CD14-positive monocyte (primary cell): Measurements from ENCODE around the gene GMPR. TPM values are rescaled to one million over a fixed set of nuclear protein-coding genes. Genes with fewer than 3 reads are reported as not detected.

ENCODE experiments used
- DNase-seq, 3 donors: peaks; one replicate each; pipeline ENCODE4 v3.0.0-alpha.2; 2011 to 2022
- H2AFZ ChIP-seq: 2 replicates; pipeline ENCODE4 v1.6.0; 2012; ENCODE audit warnings: mild to moderate bottlenecking, low read depth, low read length, inconsistent platforms; ENCODE audit not compliant: insufficient read depth, poor library complexity, severe bottlenecking
- H3K27ac ChIP-seq, 2 donors: 1 replicate in 1 of 2; 2 replicates in 1 of 2; pipeline ENCODE4 v1.5.1; 2012 to 2013; ENCODE audit warnings: low read length in 2 of 2, control low read depth in 1 of 2, inconsistent platforms in 1 of 2, low read depth in 1 of 2, mild to moderate bottlenecking in 1 of 2
- H3K27me3 ChIP-seq, 2 donors: one replicate each; pipeline versions ENCODE4 v1.6.0 to v1.6.1; 2011 to 2013; ENCODE audit warnings: low read length in 2 of 2; ENCODE audit not compliant: control insufficient read depth in 2 of 2, insufficient read depth in 2 of 2
- H3K36me3 ChIP-seq, 2 donors: replicated peaks in 1 of 2; 1 replicate in 1 of 2; 2 replicates in 1 of 2; pipeline versions ENCODE4 v1.5.1 to v1.6.1; 2012 to 2013; ENCODE audit warnings: low read length in 2 of 2, control low read depth in 1 of 2, inconsistent platforms in 1 of 2, mild to moderate bottlenecking in 1 of 2; ENCODE audit not compliant: insufficient read depth in 2 of 2, control insufficient read depth in 1 of 2
- H3K4me1 ChIP-seq, 2 donors: 1 replicate in 1 of 2; 2 replicates in 1 of 2; pipeline versions ENCODE4 v1.5.1 to v1.6.1; 2012 to 2013; ENCODE audit warnings: low read length in 2 of 2, control low read depth in 1 of 2, inconsistent platforms in 1 of 2, mild to moderate bottlenecking in 1 of 2, moderate library complexity in 1 of 2; ENCODE audit not compliant: insufficient read depth in 2 of 2, control insufficient read depth in 1 of 2
- H3K4me2 ChIP-seq: replicated peaks from 2 replicates; pipeline ENCODE3; 2012; ENCODE audit warnings: low read length, moderate library complexity, mild to moderate bottlenecking; ENCODE audit not compliant: poor library complexity, severe bottlenecking; ENCODE audit errors: extremely low read depth
- H3K4me3 ChIP-seq, 3 experiments: fragments of 200-600 bp in 1 of 3; sonication (generic) in 1 of 3; replicated peaks in 1 of 3; 1 replicate in 2 of 3; 2 replicates in 1 of 3; pipeline ENCODE4 v1.5.1; 2011 to 2013; ENCODE audit warnings: low read length in 3 of 3, mild to moderate bottlenecking in 3 of 3, control low read depth in 2 of 3, low read depth in 2 of 3, inconsistent platforms in 1 of 3, moderate library complexity in 1 of 3
- H3K79me2 ChIP-seq: 2 replicates; pipeline ENCODE4 v1.6.0; 2012; ENCODE audit warnings: mild to moderate bottlenecking, control low read depth, inconsistent platforms, low read length, moderate library complexity; ENCODE audit not compliant: insufficient read depth
- H3K9ac ChIP-seq: 2 replicates; pipeline ENCODE4 v1.6.0; 2017; ENCODE audit warnings: low read length, mild to moderate bottlenecking; ENCODE audit not compliant: insufficient read depth, poor library complexity, severe bottlenecking
- H3K9me3 ChIP-seq, 2 donors: replicated peaks in 1 of 2; 1 replicate in 1 of 2; 2 replicates in 1 of 2; pipeline versions ENCODE4 v1.5.1 to v1.6.1; 2012 to 2013; ENCODE audit warnings: low read length in 2 of 2, control low read depth in 1 of 2; ENCODE audit not compliant: control insufficient read depth in 1 of 2, insufficient read depth in 1 of 2
- H4K20me1 ChIP-seq: 2 replicates; pipeline ENCODE4 v1.6.0; 2012; ENCODE audit warnings: mild to moderate bottlenecking, low read length, control low read depth, moderate library complexity; ENCODE audit not compliant: insufficient read depth
- H3K27ac Mint-ChIP-seq, 7 donors: one replicate each; pipeline ENCODE4 v1.8.0; 2020; ENCODE audit warnings: mild to moderate bottlenecking in 7 of 7, mixed read lengths in 7 of 7, moderate library complexity in 6 of 7, inconsistent platforms in 2 of 7
- H3K27me3 Mint-ChIP-seq, 3 donors: one replicate each; pipeline ENCODE4 v1.8.0; 2021 to 2022; ENCODE audit warnings: low read depth in 3 of 3, mild to moderate bottlenecking in 3 of 3, mixed read lengths in 3 of 3, moderate library complexity in 3 of 3, inconsistent platforms in 1 of 3
- H3K36me3 Mint-ChIP-seq, 2 donors: one replicate each; pipeline ENCODE4 v1.8.0; 2020; ENCODE audit warnings: mixed read lengths in 2 of 2, inconsistent platforms in 1 of 2, mild to moderate bottlenecking in 1 of 2
- H3K4me1 Mint-ChIP-seq: one replicate; pipeline ENCODE4 v1.8.0; 2020; ENCODE audit warnings: mild to moderate bottlenecking, mixed read lengths
- H3K4me3 Mint-ChIP-seq, 2 donors: one replicate each; pipeline ENCODE4 v1.8.0; 2020; ENCODE audit warnings: mild to moderate bottlenecking in 2 of 2, mixed read lengths in 2 of 2, moderate library complexity in 1 of 2
- H3K9me3 Mint-ChIP-seq, 7 donors: one replicate each; pipeline ENCODE4 v1.8.0; 2020 to 2022; ENCODE audit warnings: mixed read lengths in 7 of 7, mild to moderate bottlenecking in 6 of 7, moderate library complexity in 6 of 7, inconsistent platforms in 2 of 7
- WGBS: methylation state at CpG from one replicate; pipeline ENCODE4 v1.1.5; 2013; ENCODE audit warnings: missing lambda C conversion rate; ENCODE audit not compliant: insufficient coverage; 5-methylcytosine and 5-hydroxymethylcytosine counted together
- intact Hi-C, 2 donors: fragments of 100-400 bp; cut with micrococcal nuclease; formaldehyde crosslinking; loops; one replicate each; pipeline versions ENCODE4 v1.15.0 to v1.15.1; 2023
- polyA plus RNA-seq, 3 donors: library from polyadenylated mRNA; depleted of rRNA in 1 of 3; unstranded in 2 of 3; stranded (reverse) in 1 of 3; fragments of 300-500 nt in 2 of 3; fragments of >200 nt in 1 of 3; fragmentation: Illumina TruSeq in 2 of 3; gene quantifications; 1 replicate in 2 of 3; 2 replicates in 1 of 3; pipeline ENCODE4 v1.2.3, GENCODE V29; 2012 to 2021
- TF ChIP-seq, protein P1 (sequence below): fragments of 200-600 bp; IDR thresholded peaks from one replicate; pipeline ENCODE4 v1.8.0; 2022; ENCODE audit warnings: antibody characterized with exemption, mild to moderate bottlenecking

The GMPR gene
- polyA plus RNA-seq, 3 donors = 1.9 to 3.8 (median 3.2) TPM

DNA sequence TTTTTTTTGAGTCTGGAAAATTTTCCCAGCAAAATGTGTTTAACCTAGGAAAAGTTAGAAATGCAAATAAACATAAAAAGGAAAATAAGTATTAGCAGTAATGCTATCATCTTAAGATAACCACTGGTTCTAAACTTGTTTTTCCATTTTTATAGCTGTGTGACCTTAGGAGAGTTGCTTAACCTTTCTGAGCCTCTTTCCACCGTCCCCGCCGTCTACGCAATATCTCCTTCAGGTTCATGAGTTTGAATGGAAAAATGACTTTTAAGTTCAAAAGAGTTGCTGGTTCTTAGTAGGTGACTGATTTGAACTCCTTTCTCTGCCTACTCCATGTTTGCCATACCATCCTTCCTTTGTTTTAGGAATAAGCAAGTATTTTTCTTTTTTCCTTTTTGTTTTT, 44.0 kb downstream of the GMPR start:
- no peaks in the 10 kb centered on the region for H3K9me3 ChIP-seq
- no peaks in the 10 kb centered on the region for H3K4me1 Mint-ChIP-seq
- TF ChIP-seq, protein P1, sequence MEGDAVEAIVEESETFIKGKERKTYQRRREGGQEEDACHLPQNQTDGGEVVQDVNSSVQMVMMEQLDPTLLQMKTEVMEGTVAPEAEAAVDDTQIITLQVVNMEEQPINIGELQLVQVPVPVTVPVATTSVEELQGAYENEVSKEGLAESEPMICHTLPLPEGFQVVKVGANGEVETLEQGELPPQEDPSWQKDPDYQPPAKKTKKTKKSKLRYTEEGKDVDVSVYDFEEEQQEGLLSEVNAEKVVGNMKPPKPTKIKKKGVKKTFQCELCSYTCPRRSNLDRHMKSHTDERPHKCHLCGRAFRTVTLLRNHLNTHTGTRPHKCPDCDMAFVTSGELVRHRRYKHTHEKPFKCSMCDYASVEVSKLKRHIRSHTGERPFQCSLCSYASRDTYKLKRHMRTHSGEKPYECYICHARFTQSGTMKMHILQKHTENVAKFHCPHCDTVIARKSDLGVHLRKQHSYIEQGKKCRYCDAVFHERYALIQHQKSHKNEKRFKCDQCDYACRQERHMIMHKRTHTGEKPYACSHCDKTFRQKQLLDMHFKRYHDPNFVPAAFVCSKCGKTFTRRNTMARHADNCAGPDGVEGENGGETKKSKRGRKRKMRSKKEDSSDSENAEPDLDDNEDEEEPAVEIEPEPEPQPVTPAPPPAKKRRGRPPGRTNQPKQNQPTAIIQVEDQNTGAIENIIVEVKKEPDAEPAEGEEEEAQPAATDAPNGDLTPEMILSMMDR = no peak
- H3K4me3 Mint-ChIP-seq = no peak overlapping the region
- no peak overlapping the region for H3K9ac ChIP-seq
- no peak overlapping the region for H3K27ac Mint-ChIP-seq
- no peaks in the 10 kb centered on the region for H3K27me3 ChIP-seq
- H3K27me3 Mint-ChIP-seq = peaks cover 0 to 3% (median 3%) of the 10 kb centered on the region in 3 donors
- DNase-seq = no peak
- no peak overlapping the region for H2AFZ ChIP-seq
- no peaks in the 10 kb centered on the region for H3K9me3 Mint-ChIP-seq
- H3K4me3 ChIP-seq = no peak overlapping the region
- H3K4me1 ChIP-seq = no peaks in the 10 kb centered on the region
- H3K36me3 ChIP-seq = no peaks in the 10 kb centered on the region
- H3K79me2 ChIP-seq = no peaks in the 10 kb centered on the region
- no peaks in the 10 kb centered on the region for H3K36me3 Mint-ChIP-seq
- H4K20me1 ChIP-seq = no peaks in the 10 kb centered on the region
- intact Hi-C loops = no loop called here
- WGBS = no CpG with 5 or more reads among the region's 4 CpGs
- no peak overlapping the region for H3K27ac ChIP-seq
- H3K4me2 ChIP-seq = no peak overlapping the region

DNA sequence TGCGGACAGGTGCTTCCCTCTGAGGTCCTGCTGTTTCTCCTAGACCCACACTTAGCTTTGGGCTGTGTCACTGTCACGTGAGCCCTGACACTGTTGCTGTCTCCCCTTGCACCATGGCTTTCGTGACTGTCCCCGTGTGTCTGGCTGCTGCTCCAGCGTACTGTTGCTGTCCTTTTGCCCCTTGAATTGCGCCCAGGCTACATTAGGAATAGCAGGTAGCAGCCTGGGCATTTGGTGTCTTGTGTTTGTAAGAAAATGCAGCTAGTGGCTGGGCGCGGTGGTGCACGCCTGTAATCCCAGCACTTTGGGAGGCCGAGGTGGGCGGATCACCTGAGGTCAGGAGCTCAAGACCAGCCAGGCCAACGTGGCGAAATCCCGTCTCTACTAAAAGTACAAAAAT, 46.1 kb downstream of the GMPR start:
- H3K27me3 Mint-ChIP-seq = peaks cover 0 to 4% (median 1%) of the 10 kb centered on the region in 3 donors
- Histone ChIP-seq H2AFZ (no peak overlapping the region), H3K4me3 (no peak overlapping the region), H3K36me3 (no peaks in the 10 kb centered on the region), H3K4me1 (no peaks in the 10 kb centered on the region), H3K27me3 (no peaks in the 10 kb centered on the region), H3K9ac (no peak overlapping the region), H3K79me2 (no peaks in the 10 kb centered on the region), H3K27ac (no peak overlapping the region), H3K9me3 (no peaks in the 10 kb centered on the region), H4K20me1 (no peaks in the 10 kb centered on the region), H3K4me2 (no peak overlapping the region)
- H3K4me1 Mint-ChIP-seq = no peaks in the 10 kb centered on the region
- TF ChIP-seq, protein P1 = no peak
- H3K27ac Mint-ChIP-seq = no peak overlapping the region
- intact Hi-C loops = no loop called here
- no peaks in the 10 kb centered on the region for H3K9me3 Mint-ChIP-seq
- H3K36me3 Mint-ChIP-seq = no peaks in the 10 kb centered on the region
- DNase-seq = no peak
- no peak overlapping the region for H3K4me3 Mint-ChIP-seq
- WGBS = 99% methylated on average over 9 of the region's 14 CpGs
